AG09309 (cell line): Measurements from ENCODE around the gene SYT1.

ENCODE experiments used
- DNase-seq: peaks from one replicate; pipeline ENCODE4 v3.0.0-alpha.2; 2010; ENCODE audit warnings: low read depth
- H3K4me3 ChIP-seq: 2 replicates; pipeline ENCODE4 v1.5.1; 2011; ENCODE audit warnings: mild to moderate bottlenecking, low read depth, low read length, moderate library complexity; ENCODE audit not compliant: control insufficient read depth
- TF ChIP-seq, protein P1 (sequence below): IDR thresholded peaks from 2 replicates; pipeline ENCODE4 v1.5.1; 2011; ENCODE audit warnings: mild to moderate bottlenecking, low read depth, low read length, inconsistent platforms; ENCODE audit not compliant: insufficient read depth, control insufficient read depth; ENCODE audit errors: missing control alignments

Gene SYT1

DNA sequence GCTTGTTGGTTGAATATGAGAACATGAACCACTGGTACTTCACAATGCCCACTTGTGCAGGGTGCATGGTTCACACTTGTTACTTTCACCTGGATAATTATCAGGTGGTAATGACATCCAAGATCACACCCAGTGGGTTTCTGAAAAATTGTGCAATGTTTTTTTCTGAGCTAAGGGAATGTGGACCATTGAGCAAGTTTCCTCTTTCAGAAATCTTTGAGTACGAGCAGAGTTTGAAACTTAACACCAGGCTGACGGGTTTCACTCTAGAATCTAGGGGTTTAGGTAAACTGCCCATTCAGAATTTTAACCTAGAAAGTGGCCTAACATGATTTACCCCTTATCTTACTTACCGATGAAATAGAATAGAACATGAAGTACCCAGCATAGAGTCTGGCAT is 436.6 kb downstream of the SYT1 start:
- TF ChIP-seq, protein P1, sequence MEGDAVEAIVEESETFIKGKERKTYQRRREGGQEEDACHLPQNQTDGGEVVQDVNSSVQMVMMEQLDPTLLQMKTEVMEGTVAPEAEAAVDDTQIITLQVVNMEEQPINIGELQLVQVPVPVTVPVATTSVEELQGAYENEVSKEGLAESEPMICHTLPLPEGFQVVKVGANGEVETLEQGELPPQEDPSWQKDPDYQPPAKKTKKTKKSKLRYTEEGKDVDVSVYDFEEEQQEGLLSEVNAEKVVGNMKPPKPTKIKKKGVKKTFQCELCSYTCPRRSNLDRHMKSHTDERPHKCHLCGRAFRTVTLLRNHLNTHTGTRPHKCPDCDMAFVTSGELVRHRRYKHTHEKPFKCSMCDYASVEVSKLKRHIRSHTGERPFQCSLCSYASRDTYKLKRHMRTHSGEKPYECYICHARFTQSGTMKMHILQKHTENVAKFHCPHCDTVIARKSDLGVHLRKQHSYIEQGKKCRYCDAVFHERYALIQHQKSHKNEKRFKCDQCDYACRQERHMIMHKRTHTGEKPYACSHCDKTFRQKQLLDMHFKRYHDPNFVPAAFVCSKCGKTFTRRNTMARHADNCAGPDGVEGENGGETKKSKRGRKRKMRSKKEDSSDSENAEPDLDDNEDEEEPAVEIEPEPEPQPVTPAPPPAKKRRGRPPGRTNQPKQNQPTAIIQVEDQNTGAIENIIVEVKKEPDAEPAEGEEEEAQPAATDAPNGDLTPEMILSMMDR, result no peak
- H3K4me3 ChIP-seq, result no peak overlapping the region
- DNase-seq, result no peak

DNA sequence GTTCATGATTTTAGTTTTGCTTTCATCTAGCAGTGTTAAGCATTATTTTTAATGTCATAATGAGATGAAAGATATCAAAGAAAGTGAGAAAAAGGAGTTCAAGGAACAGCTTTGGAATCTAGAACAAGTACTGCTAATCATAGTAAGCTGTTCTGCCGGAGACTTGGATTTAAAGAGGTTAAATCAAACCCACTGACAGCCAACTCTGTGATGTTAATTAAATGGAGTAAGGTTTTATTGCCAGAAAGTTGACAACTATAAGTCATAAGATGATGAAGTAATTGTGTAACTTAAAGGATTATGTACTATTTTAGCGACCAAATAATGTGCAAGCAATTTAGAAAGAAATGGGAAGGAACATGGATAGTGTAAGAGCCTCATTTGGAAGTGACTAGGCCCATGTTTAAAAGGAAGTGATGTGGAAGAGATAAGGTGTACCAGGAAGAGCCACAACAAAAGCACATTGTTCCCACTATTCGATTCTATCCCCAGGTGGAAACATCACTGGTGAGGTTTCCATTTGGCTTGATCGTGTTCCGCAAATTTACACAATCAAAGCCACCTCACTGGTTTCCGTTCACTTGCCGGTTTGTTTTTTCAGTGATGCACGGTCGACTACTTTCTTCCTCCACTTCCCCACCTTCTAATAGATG is 437.7 kb downstream of the SYT1 start:
- no peak overlapping the region for H3K4me3 ChIP-seq
- no peak for DNase-seq
- TF ChIP-seq, protein P1, result no peak

DNA sequence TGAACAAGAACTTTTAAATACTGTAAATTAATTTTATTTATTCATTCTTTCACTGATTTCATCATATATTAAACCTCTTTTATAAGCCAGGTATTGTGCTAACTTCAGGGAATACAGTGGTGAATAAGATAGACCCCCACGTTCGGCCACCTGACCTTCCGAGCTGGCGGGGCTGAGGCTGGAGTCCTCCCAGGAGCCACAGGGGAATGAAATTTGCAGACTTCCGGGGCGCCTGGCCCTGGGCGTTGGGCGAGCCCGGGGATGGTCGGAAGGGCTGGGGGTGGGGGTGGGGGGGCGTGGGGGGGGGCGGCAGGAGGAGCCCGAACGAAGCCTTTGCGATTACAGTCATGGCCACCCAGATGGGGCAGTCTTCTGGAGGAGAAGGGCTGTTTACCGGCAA is 442.8 kb downstream of the SYT1 start:
- no peak for DNase-seq
- TF ChIP-seq, protein P1, result no peak
- no peak overlapping the region for H3K4me3 ChIP-seq

DNA sequence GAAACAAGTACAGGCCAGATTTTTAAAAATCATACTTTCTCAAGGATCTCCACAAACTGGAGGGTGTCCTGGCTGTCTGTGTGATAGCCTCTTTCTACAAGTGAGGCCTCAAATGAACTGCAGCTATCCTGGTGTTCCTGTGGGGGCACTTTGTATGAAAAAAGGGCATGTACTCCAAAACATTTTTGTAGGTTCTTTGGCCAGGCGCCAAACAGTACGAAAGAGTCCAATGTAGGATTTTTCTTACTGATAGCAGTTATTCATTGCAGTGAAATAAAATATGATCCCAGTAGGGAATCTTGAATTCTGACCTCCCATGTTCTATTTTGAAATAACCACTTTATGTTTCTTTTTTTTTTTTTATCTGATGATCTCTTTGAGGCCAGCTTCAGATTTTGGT is 444.5 kb downstream of the SYT1 start:
- DNase-seq, result no peak
- TF ChIP-seq, protein P1, result no peak
- no peak overlapping the region for H3K4me3 ChIP-seq

DNA sequence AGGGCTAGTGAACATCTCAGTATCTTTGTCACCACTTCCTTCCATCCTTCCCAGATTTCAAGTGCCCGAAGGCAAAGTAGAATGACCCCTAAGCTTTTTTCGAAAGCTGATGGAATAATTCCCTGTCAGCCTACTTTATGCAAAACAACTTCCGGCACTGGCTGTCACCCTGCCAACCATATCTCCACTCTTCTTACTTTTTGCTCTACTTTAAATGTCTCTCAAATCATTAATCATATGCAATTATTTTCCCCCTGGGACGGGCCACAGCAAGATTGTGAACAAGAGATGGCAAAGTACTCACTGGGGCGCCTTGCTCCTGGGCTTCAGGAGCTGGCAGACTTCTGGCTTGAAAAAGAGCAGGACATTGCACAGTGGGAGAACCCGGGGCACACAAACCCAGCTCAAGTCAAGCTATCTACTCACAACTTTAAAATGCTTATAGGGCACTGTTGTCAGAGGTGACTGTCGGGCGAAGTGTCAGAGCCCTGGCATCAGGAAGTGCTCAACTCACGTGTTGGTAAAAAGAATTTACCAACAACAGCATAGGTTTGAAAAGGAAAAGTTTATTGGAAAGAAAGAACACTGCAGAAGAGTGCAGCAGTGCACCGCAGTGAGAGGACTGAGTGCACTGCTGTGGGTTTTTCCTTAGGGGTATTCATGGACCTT is 452.7 kb downstream of the SYT1 start:
- DNase-seq, result no peak
- TF ChIP-seq, protein P1, result no peak
- H3K4me3 ChIP-seq, result no peak overlapping the region

DNA sequence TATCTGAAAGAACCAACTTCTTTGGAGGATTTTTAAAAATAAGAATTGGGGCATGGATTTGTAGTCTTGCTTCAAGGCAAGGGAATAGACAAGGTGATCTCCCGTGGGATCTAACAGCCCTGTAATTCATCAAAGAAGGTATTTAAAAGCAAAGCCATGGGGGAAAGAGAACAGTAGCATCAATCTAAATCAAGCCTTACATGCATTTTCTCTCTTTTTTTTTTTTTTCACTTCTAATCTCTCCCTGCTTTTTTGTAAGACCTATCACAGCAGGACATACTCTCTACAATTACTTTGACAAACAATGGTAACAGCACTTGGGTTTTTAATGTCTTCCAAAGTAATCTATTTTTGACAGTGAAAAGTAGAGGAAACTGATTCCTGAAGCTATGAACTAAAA is 458.3 kb downstream of the SYT1 start:
- DNase-seq, result no peak
- TF ChIP-seq, protein P1, result no peak
- no peak overlapping the region for H3K4me3 ChIP-seq

DNA sequence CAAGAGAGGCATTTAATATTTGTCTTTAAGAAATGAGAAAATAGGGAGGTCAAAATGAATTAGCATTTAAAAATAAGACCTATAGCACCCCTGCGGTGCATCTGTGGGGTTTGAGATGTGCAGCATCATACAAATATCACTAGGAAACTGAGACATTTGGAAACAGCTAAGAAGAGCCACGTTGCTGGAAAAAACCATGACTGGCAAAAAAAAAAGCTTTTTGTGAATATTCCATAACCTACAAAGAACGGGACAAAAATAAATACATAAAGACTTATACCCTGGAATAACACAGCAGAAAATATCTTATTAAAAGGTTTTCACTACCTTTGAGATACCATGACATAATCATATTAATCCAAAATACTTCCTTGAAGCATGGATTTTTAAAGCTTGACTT is 460.0 kb downstream of the SYT1 start:
- no peak overlapping the region for H3K4me3 ChIP-seq
- TF ChIP-seq, protein P1, result no peak
- DNase-seq, result no peak
